GM18870 (cell line): ENCODE data around the gene USP32.

ENCODE experiments used
- ATAC-seq: cut with Tn5 transposase; IDR thresholded peaks from one replicate; pipeline ENCODE4 v1.9.1; 2021; ENCODE audit warnings: moderate library complexity; ENCODE audit not compliant: unreplicated experiment

Gene USP32

DNA sequence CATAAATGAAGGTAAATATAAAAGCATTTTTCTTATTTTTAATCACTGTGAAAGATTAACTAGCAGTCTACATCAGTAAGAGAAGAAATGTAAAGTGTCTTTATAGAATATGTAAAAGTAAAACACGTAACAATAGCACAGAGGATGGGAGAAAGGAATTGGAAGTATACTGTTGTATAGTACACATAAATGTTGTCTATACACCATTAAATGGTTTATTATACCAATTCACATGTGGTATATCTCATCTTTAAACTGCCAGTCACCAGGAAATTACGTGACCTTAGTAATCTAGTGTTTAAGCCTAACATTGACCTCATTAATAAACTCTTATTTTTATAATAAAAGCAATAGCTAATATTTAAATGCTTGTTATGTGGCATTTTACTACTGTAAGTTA, 87.4 kb downstream of the USP32 start:
- ATAC-seq, result no peak

DNA sequence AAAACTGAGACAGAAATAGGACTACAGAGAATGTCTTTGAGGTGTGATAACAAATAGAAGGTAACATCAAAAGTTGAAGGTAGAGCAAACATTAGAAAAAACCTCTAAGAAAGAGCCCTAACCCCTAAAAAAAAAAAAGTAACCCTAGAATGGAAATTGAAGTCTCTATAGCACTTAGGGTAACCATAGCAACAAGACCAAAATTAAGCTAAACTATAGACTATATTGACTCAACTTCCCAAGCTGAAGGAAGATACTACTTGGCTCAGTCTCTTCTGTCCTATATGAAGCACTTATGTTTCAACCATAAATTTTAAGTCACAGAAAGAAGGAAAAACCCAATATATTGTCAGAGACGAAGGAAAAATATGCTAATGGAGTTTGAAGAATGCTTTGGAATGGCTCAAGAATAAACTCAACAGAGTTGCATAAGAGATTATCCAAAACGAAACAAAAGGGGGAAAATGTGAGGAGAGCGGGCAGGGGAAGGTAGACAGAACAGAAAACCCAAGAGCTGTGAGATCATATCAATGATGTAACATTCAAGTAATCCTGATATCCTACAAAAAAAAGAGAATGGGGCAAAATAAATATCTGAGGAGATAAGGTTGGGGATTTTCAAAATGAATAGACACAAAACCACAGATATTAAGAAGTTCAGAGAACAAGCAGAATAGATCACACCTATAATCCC, 88.4 kb downstream of the USP32 start:
- ATAC-seq, result no peak

DNA sequence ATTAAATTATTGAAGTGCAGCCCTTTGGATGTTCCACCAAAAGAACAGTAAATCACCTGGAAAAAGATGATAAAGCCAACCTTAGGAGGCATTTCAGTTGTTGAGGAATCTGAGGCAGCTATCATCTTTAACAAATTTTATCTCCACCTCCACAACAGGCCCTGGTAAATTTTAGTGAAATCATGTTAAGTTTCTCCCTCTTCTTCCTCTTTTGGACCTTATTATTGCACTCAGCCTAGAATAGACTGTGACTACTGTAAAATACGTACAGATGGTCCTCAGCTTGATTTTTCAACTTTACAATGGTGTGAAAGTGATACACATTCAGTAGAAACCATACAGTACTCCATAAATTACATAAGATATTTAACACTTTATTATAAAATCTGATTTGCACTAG, 90.3 kb downstream of the USP32 start:
- no peak for ATAC-seq

DNA sequence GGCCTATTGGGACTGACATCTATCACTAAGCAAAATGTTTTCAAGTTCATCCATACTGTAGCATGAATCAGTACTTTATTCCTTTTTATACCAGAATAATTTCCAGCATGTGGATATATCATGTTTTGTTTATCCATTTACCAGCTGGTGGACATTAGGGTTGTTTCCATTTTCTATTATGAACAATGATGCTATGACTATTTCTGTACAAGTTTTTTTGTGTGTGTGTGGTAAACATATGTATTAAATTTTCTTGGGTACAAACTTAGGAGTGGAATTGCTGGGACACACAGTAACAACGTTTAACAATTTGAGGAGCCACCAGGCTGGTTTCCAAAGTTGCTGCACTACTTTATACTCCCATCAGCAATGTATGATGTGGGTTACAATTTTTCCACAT, 91.0 kb downstream of the USP32 start:
- ATAC-seq, result no peak

DNA sequence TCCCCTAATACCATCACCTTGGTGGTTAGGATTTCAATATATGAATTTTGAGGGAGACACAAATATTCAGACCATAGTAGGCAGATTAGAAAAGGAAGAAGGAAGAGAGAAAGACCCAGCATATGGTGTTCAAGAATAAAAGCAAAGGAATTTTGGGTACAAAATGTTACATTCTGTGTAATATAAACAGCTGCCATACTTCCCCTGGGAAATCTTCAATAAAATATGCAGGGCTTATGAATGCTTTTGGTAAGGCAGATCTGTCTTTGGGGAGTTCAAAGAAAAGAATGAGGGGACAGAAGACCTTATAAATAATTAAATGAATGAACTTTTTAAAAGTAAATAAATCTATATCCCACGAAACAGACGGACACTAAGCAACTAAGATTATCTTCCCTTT, 91.9 kb downstream of the USP32 start:
- ATAC-seq, result no peak

DNA sequence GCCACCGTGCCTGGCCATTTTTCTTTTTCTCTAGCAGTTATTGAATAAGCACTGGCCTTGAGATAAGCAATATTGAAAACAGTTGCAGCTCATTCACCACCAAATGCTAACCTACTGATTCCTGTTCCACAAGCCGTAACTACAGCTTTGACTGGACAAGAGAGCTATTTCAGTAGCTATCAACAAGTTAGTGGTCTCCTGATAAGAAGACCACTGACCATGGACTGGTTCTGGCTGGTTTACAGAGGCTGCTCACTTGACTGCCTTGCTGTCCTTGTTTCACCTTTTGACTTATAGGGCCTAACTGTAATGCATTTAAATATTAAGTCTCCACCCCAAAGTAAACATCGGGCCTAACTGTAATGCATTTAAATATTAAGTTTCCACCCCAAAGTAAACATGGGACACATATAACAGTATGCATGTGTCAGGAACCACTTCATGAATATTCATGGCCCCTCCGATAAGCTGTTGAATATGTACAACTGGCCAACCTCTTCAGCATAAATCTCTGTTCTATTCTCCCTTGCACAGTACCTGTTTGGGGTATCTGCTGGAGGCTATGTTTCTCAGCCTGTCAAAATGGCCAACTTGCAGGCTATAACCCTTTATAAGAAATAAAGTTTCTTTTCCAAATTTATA, 94.1 kb downstream of the USP32 start:
- ATAC-seq, result no peak

DNA sequence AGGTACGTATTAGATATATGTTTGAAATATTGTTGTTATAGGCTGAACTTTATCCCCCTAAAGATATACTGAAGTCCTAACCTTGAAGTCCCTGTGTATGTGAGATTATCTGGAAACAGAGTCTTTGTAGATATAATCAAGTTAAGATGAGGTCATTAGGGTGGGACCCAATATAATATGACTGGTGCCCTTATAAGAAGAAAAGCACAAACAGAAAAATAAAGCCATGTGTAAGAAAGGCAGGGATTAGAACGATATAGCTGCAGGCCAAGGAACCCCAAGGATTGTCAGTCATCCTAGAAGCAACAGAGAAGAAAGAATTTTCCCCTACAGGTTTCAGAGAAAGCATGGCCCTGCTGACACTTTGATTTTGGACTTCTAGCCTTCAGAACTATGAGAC, 95.8 kb downstream of the USP32 start:
- no peak for ATAC-seq

DNA sequence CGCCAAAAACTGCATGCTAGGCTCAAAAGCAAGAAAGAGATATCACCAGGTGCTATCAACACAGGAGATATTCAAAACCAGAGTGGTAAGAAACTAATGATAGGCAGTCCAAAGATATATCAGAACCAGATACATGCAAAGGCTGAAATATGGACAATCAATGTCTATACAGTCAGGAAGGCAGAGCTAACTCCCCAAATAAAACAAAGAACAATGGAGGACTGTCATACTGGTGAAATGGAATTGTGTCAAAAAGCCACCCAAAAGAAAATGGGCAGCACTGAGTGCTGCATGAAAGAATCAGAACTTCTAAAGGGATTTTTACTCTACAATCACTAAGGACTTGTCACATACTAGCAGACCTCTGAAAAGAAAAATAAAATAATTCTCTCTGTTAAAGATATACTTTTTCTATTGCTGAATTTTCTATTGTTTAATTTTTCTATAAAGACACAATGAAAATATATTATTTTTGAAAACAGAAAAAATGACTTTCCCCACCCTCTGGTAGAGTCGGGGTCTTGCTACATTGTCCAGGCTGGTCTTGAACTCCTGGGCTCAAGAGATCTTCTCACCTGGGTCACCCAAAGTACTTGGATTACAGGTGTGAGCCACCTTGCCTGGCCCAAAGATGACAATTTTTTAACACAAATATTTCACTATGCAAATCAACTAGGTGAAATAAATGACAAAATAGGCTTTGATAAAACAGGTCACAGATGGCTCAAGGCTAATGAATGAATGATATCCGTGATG, 98.2 kb downstream of the USP32 start:
- no peak for ATAC-seq

DNA sequence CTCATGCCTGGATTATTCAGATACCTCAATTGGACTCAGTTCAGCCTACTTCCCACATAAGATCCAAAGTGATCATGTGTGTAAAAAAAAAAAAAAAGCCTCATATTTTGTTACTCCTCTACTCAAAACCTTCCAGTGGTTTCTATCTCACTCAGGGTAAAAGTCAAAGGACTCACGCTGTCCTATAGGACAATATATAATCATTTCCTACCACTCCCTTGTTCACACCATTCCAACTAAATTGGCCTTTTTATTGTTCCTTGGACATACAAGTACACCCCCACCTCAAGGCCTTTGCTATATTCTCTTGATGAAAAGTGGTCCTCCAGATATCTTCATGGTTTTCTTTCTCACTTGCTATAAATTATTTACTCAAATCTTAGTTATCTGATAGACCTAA, 99.2 kb downstream of the USP32 start:
- ATAC-seq, result no peak

DNA sequence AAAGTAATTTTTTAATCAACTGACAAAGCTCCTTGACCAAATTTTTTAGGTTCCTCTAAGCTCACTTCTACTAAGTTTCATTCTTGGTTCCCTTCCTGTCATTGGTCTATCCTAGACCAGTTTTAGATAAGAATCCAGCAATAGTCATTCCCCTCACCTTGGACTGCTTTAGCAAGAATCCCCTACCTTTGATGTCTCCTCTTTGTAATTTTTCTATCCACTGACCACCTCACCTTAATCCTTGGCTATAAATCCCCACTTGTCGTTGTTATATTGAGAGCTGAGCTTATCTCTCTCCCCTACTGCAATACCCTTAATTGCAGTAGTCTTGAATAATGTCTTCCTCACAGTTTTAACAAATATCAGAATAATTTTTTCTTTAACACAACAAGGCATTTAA, 107.2 kb downstream of the USP32 start:
- ATAC-seq, result no peak

DNA sequence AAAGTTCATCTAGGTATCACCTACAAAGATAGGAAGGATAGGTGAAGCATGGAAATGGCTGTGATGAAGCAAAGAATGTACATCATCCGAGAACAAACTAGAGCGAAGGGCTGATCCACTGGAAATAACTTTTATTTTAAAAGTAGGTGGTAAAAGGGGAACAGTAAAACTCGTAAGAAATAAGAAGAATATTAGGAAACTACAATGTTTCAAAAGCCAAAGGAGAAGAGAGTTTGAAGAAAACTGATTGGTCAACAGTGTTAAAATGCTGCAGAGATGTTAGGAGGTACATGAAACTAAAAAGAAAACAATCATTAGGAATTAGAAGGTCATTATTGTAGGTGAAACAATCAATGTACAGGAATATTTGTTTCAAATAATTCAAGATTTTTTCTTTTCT, 108.1 kb downstream of the USP32 start:
- ATAC-seq, result no peak

DNA sequence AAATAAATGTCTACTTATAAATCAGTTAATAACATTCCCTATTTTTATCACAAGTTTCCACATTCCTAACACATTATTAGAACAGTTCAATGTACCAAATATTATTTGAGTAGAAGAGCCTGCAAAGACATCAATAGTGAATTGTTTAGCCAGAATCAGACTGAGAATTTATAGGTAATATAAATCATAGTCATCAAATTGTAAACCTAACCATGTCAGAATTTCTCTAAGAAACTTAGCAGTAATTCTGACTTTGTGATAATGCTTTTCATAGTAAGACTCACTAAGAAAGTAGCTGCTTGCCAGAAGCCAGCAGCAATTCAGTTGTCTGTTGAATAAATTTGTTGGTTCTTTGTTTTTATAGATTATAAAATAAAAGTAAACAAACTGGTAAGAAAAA, 111.3 kb downstream of the USP32 start:
- no peak for ATAC-seq

DNA sequence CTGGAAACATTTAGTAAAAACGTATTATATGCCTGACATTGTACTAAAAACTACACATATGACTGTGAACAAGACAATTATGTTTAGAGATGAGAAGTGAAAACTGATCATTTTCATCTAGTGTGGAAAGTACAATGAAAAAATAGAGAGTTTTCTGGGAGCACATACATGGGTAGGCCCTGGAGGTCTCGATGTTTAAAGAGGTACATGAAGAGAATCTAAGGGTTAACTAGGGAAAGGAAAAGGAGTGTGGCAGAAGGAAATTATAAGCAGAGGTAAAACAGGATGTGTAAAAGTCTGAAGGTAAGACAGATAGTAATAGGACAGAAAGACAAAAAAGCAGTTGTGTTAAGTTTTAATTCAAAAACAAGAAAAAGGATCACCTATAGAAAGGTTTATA, 113.7 kb downstream of the USP32 start:
- ATAC-seq, result no peak

DNA sequence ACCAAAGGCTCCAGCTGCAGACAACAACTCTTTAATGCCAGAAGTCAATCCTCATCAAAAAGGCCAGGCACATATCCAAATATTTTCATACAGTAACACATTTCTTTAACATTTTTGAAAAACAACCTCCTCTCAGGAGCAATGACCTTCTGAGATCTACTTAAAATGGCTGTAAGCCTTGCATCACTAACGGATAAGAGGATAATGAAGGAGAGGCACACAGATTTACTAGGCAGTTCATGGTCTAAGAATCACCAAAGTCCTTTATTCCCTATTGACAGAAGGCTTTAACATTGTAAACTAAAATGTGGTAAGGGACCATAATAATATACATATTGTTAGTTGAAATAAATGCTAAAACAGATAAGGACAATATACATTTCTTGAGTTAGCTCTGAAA, 114.7 kb downstream of the USP32 start:
- no peak for ATAC-seq

DNA sequence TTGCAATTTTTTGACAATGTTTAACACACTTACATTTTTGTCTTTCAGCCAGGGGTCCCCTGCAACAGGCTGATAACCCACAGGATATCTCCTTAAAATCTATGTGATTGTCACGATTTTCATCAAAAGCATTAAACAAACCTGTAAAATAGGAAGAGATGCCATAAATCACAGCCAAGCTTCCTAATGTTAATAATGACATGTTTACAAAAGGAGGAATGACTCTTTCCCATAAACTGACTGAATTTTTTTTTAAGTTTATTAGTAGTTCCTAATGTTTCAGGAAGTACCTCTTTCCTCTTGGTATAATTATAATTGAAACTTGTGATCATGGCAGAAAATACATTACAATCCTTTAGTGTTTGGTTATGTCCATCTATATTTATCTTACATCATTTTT, 122.5 kb downstream of the USP32 start:
- no peak for ATAC-seq

DNA sequence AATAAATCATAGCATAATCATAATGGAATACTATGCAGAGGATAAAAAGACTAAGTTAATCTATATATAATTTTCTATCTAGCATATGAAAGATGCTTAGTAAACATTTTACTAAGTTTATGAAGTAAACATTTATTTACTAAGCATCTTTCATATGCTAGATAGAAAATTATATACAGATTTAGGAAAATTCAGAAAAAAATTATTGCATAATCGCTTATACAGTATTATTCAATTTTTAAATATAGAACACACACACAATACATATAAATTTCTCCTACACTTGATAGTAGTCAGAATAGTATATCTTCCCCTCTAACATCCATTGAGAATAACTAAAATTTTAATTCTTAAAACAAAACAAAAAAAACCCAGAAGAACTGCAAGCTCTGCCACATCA, 131.4 kb downstream of the USP32 start:
- ATAC-seq, result no peak

DNA sequence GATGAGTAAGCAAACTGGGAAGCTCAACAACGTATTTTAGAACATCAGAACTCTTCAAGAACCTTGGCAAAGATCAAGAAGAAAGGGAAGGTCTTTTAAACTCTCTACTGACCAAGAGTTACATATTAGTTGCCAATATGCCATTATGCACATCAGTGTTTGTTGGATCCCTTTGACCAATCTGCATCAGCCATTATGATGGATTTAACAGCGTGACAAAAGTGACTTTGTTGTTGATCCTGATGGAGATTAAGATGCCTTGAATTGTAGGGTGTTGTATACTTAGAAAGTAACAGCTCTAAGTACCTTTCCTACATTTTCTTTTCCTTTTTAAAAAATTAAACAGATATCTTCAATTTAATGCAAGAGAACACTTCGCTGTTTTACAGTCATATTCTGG, 133.6 kb downstream of the USP32 start:
- ATAC-seq, result no peak

DNA sequence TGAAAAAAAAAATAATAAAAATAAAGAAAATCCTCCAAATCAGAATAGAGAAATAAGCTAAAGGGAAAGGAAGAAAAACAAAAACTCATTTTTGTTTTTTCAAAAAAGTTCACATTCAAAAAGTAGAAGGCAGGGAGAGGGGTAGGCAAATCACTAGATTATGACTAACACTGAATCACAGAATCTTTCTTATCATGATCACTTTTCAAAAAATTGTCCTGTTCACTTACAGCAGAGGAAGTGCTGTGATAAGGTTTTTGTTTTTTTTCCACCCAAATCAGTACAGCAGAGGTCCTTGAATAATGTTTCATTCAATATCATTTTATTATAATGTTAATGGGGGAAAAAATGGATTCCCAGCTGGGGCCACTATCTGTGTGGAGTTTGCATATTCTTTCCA, 135.8 kb downstream of the USP32 start:
- no peak for ATAC-seq

DNA sequence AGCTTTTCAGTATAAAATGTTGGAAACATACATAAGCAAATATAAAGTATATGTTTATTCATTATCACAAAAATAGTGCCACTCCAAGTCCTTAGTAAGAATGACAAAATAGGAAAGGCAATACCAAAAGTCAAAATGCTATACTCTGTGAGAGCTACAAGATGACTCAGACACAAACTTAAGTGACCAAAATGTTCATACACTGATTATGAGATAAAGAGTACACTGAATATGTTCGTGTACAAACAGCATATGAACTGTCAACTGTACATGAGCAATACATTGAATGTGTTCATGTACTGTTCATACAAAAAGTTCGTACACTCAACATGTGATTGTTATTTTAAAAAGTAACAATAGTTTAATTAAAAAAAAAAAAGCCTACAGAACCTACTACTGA, 138.9 kb downstream of the USP32 start:
- ATAC-seq, result no peak

DNA sequence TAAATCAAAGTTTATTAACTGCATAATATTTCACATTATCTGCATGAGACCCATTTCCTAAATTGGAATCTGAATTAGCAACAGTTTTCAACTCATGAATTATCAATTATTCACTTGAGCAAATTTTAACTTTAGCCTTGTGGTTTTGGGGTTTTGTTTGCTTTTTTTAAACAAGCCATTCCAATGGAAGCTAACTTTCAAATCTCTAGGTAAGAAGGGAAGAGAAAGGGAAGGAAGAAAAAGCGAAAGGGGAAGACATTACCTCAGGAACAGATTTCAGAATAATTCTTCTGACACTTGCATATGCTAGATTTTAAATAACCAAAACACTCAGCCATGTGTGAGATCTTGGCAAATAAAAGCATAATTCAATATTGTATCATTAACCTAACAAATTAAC, 139.5 kb downstream of the USP32 start:
- ATAC-seq, result no peak

DNA sequence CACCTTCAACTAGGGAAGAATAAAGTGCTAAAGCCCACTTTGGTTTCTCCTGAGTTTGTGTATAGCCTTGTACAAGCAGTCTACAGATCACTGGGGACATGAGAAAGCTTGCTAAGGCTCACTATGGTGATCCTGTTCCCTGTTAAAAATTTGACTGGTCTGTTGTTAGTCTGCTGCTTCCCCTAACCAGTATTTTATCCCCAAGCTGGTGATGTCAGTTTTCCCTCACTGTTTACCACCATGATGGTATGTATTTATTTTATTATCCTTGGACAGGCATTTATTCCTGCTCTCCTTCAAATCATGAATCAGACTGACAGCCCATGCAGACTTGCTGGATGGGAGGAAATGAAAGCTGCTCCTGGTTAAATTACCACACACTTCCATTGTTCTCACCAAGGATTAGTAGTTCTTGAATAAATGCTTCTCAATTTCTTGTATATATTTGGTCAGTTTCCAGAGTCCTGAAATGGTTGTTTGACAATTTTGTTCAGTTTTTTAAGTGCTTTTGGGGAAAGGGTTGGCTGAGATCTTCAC, 142.6 kb downstream of the USP32 start:
- ATAC-seq, result no peak

DNA sequence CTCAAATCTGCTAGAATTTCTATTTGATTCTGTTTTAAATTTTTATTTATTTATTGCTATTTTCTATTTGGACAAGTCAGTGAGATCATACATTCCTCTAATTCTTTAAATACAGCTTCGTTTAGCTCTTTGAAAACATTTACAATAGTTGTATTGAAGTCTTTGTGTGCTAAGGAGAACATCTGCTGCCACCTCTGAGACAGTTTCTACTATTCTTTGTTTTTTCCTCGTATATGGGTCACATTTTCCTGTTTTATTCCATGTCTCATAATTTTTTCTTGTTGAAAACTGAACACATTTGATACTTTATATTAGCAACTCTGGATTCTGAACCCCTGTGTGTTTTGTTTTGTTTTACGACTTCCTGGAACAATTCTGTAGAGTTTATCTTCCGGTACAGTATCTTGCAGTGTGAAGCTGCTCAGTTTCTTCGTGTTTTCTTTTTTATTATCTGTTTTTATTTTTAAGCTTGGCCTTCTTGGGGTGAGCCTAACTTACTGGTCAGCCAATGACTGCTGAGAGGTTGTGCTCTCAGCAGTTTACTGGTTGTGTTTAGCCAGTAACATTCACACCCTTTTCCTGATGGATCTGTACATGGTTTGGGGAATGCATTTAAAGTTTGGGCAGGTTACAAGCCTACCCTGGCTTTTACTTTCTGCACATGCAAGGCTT, 143.2 kb downstream of the USP32 start:
- ATAC-seq, result no peak
